H9 (cell line): ENCODE measurements around the gene PRUNE1. TPM values are rescaled to one million over a fixed set of nuclear protein-coding genes. Genes with fewer than 3 reads are reported as not detected.

ENCODE experiments used
- DNase-seq: peaks from one replicate; pipeline ENCODE4 v3.0.0-alpha.2; 2017
- H2AFZ ChIP-seq: one replicate; pipeline ENCODE4 v1.6.1; 2013; ENCODE audit warnings: mild to moderate bottlenecking, low read length, control low read depth, moderate library complexity
- H2AK5ac ChIP-seq: 2 replicates; pipeline ENCODE4 v1.6.1; 2013; ENCODE audit warnings: low read length, control low read depth, mixed read lengths; ENCODE audit not compliant: insufficient read length
- H2BK120ac ChIP-seq: one replicate; pipeline ENCODE4 v1.6.1; 2013; ENCODE audit warnings: low read depth, mild to moderate bottlenecking, low read length, control low read depth, inconsistent platforms; ENCODE audit not compliant: poor library complexity, severe bottlenecking
- H2BK12ac ChIP-seq: 2 replicates; pipeline ENCODE4 v1.6.1; 2013; ENCODE audit warnings: low read length, control low read depth, mixed read lengths, low read depth; ENCODE audit not compliant: insufficient read length
- H2BK15ac ChIP-seq: 2 replicates; pipeline ENCODE4 v1.6.1; 2013; ENCODE audit warnings: low read depth, low read length, control low read depth
- H2BK20ac ChIP-seq: one replicate; pipeline ENCODE4 v1.6.1; 2013; ENCODE audit warnings: low read depth, mild to moderate bottlenecking, low read length, control low read depth, inconsistent platforms; ENCODE audit not compliant: poor library complexity, severe bottlenecking
- H2BK5ac ChIP-seq: 2 replicates; pipeline ENCODE4 v1.6.1; 2013; ENCODE audit warnings: low read length, control low read depth, mixed read lengths; ENCODE audit not compliant: insufficient read length
- H3K14ac ChIP-seq: 2 replicates; pipeline ENCODE4 v1.6.1; 2013; ENCODE audit warnings: low read length, control low read depth; ENCODE audit not compliant: insufficient read depth
- H3K18ac ChIP-seq: 2 replicates; pipeline ENCODE4 v1.6.1; 2013; ENCODE audit warnings: low read depth, mild to moderate bottlenecking, mixed read lengths, low read length, control low read depth; ENCODE audit not compliant: insufficient read length
- H3K23ac ChIP-seq: 2 replicates; pipeline ENCODE4 v1.6.1; 2013; ENCODE audit warnings: low read length, control low read depth, mixed read lengths, low read depth; ENCODE audit not compliant: insufficient read length
- H3K23me2 ChIP-seq: 2 replicates; pipeline ENCODE4 v1.6.1; 2013; ENCODE audit warnings: low read depth, mild to moderate bottlenecking, mixed read lengths, low read length, control low read depth; ENCODE audit not compliant: insufficient read length, poor library complexity, severe bottlenecking
- H3K27ac ChIP-seq: 2 replicates; pipeline ENCODE4 v1.5.1; 2013; ENCODE audit warnings: low read length, control low read depth, mixed read lengths, low read depth; ENCODE audit not compliant: insufficient read length
- H3K27me3 ChIP-seq: 2 replicates; pipeline ENCODE4 v1.6.1; 2013; ENCODE audit warnings: low read length, control low read depth, inconsistent platforms; ENCODE audit not compliant: insufficient read depth
- H3K4ac ChIP-seq: 2 replicates; pipeline ENCODE4 v1.6.1; 2013; ENCODE audit warnings: low read depth, mild to moderate bottlenecking, control low read depth, inconsistent platforms, low read length, moderate library complexity
- H3K4me1 ChIP-seq: 2 replicates; pipeline ENCODE4 v1.6.1; 2013; ENCODE audit warnings: low read length, control low read depth, inconsistent platforms; ENCODE audit not compliant: insufficient read depth
- H3K4me2 ChIP-seq: 2 replicates; pipeline ENCODE4 v1.6.1; 2013; ENCODE audit warnings: low read length, control low read depth, mixed read lengths; ENCODE audit not compliant: insufficient read length, insufficient read depth
- H3K56ac ChIP-seq: 2 replicates; pipeline ENCODE4 v1.6.1; 2013; ENCODE audit warnings: low read depth, mild to moderate bottlenecking, mixed read lengths, low read length, control low read depth; ENCODE audit not compliant: insufficient read length
- H3K79me1 ChIP-seq: 2 replicates; pipeline ENCODE4 v1.6.1; 2013; ENCODE audit warnings: low read depth, mild to moderate bottlenecking, moderate library complexity, low read length, control low read depth, inconsistent platforms; ENCODE audit not compliant: insufficient read depth, poor library complexity, severe bottlenecking
- H3K79me2 ChIP-seq: 2 replicates; pipeline ENCODE4 v1.6.1; 2013; ENCODE audit warnings: low read length, control low read depth, inconsistent platforms; ENCODE audit not compliant: insufficient read depth
- H3K9ac ChIP-seq: 2 replicates; pipeline ENCODE4 v1.6.1; 2013; ENCODE audit warnings: low read length, control low read depth, mixed read lengths; ENCODE audit not compliant: insufficient read length; ENCODE audit errors: extremely low read depth
- H3K9me3 ChIP-seq: one replicate; pipeline ENCODE4 v1.6.1; 2013; ENCODE audit warnings: low read depth, low read length, inconsistent platforms; ENCODE audit not compliant: control insufficient read depth
- H3T11ph ChIP-seq: one replicate; pipeline ENCODE4 v1.6.1; 2013; ENCODE audit warnings: mild to moderate bottlenecking, low read length, control low read depth, inconsistent platforms
- H4K20me1 ChIP-seq: one replicate; pipeline ENCODE4 v1.6.1; 2013; ENCODE audit not compliant: control insufficient read depth, insufficient read length, insufficient read depth
- H4K5ac ChIP-seq: 2 replicates; pipeline ENCODE4 v1.6.1; 2013; ENCODE audit warnings: low read depth, mild to moderate bottlenecking, mixed read lengths, low read length, control low read depth; ENCODE audit not compliant: insufficient read length
- H4K8ac ChIP-seq: replicated peaks from 2 replicates; pipeline ENCODE4 v1.6.1; 2013; ENCODE audit warnings: low read length, control low read depth, mixed read lengths, low read depth; ENCODE audit not compliant: insufficient read length
- H4K91ac ChIP-seq: 2 replicates; pipeline ENCODE4 v1.6.1; 2013; ENCODE audit warnings: low read depth, mild to moderate bottlenecking, moderate library complexity, mixed read lengths, low read length, control low read depth; ENCODE audit not compliant: insufficient read length
- H3K27ac Mint-ChIP-seq, 3 experiments: 2 replicates in 2 of 3; 3 replicates in 1 of 3; pipeline ENCODE4 v1.8.0; 2020 to 2021; ENCODE audit warnings: mixed read lengths in 3 of 3, mild to moderate bottlenecking in 1 of 3, moderate library complexity in 1 of 3
- H3K27me3 Mint-ChIP-seq: 2 replicates; pipeline ENCODE4 v1.8.0; 2021; ENCODE audit warnings: low read depth, mild to moderate bottlenecking, moderate library complexity, mixed read lengths
- H3K36me3 Mint-ChIP-seq, 3 experiments: 2 replicates in 2 of 3; 3 replicates in 1 of 3; pipeline ENCODE4 v1.8.0; 2020 to 2021; ENCODE audit warnings: low read depth in 3 of 3, mixed read lengths in 3 of 3; ENCODE audit not compliant: insufficient read depth in 1 of 3
- H3K4me1 Mint-ChIP-seq, 2 experiments: 2 replicates each; pipeline ENCODE4 v1.8.0; 2020; ENCODE audit warnings: mixed read lengths in 2 of 2
- H3K4me3 Mint-ChIP-seq, 2 experiments: 2 replicates in 1 of 2; 3 replicates in 1 of 2; pipeline ENCODE4 v1.8.0; 2020 to 2021; ENCODE audit warnings: mild to moderate bottlenecking in 2 of 2, mixed read lengths in 2 of 2, moderate library complexity in 1 of 2
- H3K9me3 Mint-ChIP-seq, 2 experiments: 2 replicates in 1 of 2; 3 replicates in 1 of 2; pipeline ENCODE4 v1.8.0; 2020; ENCODE audit warnings: mild to moderate bottlenecking in 2 of 2, mixed read lengths in 2 of 2, moderate library complexity in 1 of 2
- WGBS: extraction: QIAGEN DNeasy Blood & Tissue Kit; methylation state at CpG from one replicate; pipeline ENCODE4 v1.1.7; 2013; ENCODE audit warnings: missing lambda C conversion rate, low lambda C conversion rate, mixed read lengths; ENCODE audit not compliant: insufficient read length; ENCODE audit errors: extremely low coverage; 5-methylcytosine and 5-hydroxymethylcytosine counted together
- total RNA-seq: library from RNA; stranded (reverse); gene quantifications from 2 replicates; pipeline ENCODE4 v1.2.1, GENCODE V29; 2021
- TF ChIP-seq, protein P1 (sequence below): fragments of 200-600 bp; sonication (generic); conservative IDR thresholded peaks from 3 replicates; pipeline ENCODE4 v1.8.0; 2021; ENCODE audit warnings: antibody characterized with exemption, mild to moderate bottlenecking

The PRUNE1 gene
- total RNA-seq, 1 experiment from 2014 or later = 22.3 TPM

- H3K27ac Mint-ChIP-seq = no peak overlapping the region
- TF ChIP-seq, protein P1, sequence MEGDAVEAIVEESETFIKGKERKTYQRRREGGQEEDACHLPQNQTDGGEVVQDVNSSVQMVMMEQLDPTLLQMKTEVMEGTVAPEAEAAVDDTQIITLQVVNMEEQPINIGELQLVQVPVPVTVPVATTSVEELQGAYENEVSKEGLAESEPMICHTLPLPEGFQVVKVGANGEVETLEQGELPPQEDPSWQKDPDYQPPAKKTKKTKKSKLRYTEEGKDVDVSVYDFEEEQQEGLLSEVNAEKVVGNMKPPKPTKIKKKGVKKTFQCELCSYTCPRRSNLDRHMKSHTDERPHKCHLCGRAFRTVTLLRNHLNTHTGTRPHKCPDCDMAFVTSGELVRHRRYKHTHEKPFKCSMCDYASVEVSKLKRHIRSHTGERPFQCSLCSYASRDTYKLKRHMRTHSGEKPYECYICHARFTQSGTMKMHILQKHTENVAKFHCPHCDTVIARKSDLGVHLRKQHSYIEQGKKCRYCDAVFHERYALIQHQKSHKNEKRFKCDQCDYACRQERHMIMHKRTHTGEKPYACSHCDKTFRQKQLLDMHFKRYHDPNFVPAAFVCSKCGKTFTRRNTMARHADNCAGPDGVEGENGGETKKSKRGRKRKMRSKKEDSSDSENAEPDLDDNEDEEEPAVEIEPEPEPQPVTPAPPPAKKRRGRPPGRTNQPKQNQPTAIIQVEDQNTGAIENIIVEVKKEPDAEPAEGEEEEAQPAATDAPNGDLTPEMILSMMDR = no peak
- H3K4me3 Mint-ChIP-seq = no peak overlapping the region; a peak in 1 of 5 replicates
- H3K36me3 Mint-ChIP-seq = no peaks in the 10 kb centered on the region
- Histone ChIP-seq H2BK120ac (no peak overlapping the region), H2BK12ac (no peak overlapping the region), H3K18ac (no peak overlapping the region), H3K79me1 (no peaks in the 10 kb centered on the region), H3K23me2 (peaks cover 2% of the 10 kb centered on the region), H2BK5ac (no peak overlapping the region), H2BK20ac (no peak overlapping the region), H3K9ac (no peak overlapping the region), H3K4ac (no peak overlapping the region), H4K91ac (no peak overlapping the region), H3K23ac (no peak overlapping the region), H3K4me2 (no peak overlapping the region), H3K56ac (no peak overlapping the region), H4K20me1 (no peaks in the 10 kb centered on the region), H3K79me2 (no peaks in the 10 kb centered on the region), H3K4me1 (no peaks in the 10 kb centered on the region; the same call in 1 of the 2 replicates), H3T11ph (no peak overlapping the region), H3K9me3 (no peaks in the 10 kb centered on the region), H2AK5ac (no peak overlapping the region), H3K14ac (no peak overlapping the region), H2AFZ (no peak overlapping the region), H4K8ac (no peak overlapping the region), H3K27ac (no peak overlapping the region), H2BK15ac (no peak overlapping the region), H4K5ac (no peak overlapping the region), H3K27me3 (no peaks in the 10 kb centered on the region)
- H3K9me3 Mint-ChIP-seq = no peaks in the 10 kb centered on the region
- H3K4me1 Mint-ChIP-seq = peaks cover 12 to 13% of the 10 kb centered on the region in 2 experiments
- no peak for DNase-seq
- no CpG with 5 or more reads among the region's 1 CpG for WGBS
- no peaks in the 10 kb centered on the region; the same call in 1 of the 2 replicates for H3K27me3 Mint-ChIP-seq
These were observed 34.9 kb downstream of the PRUNE1 start for GRCh38 chr1:151043163-151043562.
